Right lobe of liver (tissue), 4 donors: ENCODE data around the gene JPT2.

Source experiments
- CTCF ChIP-seq, 4 donors: fragments of 200-600 bp in 3 of 4; fragments of 450-650 bp in 1 of 4; IDR thresholded peaks; one replicate each; pipeline versions ENCODE4 v1.5.1 to v1.8.0; 2016 to 2022; ENCODE audit warnings: antibody characterized with exemption in 4 of 4, mild to moderate bottlenecking in 2 of 4
- POLR2A ChIP-seq: fragments of 450-650 bp; IDR thresholded peaks from one replicate; pipeline ENCODE4 v1.6.1; 2017; ENCODE audit warnings: antibody characterized with exemption, mild to moderate bottlenecking
- donor health status: DM: no; HTN: no; CAD: no.
- donor health status: DM: no; HTN: no; CAD: no.
- donor health status: DM: no; HTN: yes; CAD: no.

GRCh38 chr16:1740234-1740633 lies 62.2 kb downstream of the JPT2 start:
- TF ChIP-seq CTCF (IDR thresholded peaks at IDR 0.05) (no peak), POLR2A (no peak)
